C4-2B (cell line): Measurements from ENCODE around the gene GRHL3.

ENCODE experiments used
- ZFX ChIP-seq: fragments of 450-650 bp; IDR thresholded peaks from 2 replicates; pipeline ENCODE4 v1.6.1; 2017
- TF ChIP-seq, protein P1 (sequence below): fragments of 450-650 bp; conservative IDR thresholded peaks from 2 replicates; pipeline ENCODE4 v1.5.1; 2017; ENCODE audit warnings: mild to moderate bottlenecking

DNA sequence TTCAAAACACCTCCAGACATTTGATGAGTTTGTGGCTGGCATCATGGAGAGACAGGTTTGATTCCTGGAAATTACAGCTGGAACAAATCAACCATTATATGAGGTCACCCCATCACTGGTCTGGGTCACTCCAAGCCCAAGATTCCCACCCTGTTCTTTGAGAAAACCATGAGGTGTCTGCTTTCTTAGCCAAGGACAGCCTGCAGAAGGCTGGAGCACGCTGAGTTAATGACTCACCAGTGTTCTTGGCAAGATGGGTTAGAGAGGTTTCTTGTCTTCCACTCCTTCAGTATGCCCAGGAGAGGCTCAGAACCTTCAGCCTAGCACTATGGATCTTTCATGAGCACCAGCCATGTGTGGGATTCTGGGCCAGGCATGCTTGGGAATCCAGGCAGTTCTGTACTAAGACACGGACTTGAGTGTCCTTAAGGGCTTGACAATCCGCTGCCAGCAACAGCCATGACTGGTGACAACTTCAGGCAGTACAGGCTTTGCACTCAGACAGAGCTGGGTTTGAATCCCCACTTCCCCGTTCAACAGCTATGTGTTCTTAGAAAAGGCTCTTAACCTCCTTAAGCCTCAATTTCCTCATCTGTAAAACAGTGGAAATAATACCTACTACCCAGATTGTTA lies 43.9 kb downstream of the GRHL3 start:
- TF ChIP-seq, protein P1, sequence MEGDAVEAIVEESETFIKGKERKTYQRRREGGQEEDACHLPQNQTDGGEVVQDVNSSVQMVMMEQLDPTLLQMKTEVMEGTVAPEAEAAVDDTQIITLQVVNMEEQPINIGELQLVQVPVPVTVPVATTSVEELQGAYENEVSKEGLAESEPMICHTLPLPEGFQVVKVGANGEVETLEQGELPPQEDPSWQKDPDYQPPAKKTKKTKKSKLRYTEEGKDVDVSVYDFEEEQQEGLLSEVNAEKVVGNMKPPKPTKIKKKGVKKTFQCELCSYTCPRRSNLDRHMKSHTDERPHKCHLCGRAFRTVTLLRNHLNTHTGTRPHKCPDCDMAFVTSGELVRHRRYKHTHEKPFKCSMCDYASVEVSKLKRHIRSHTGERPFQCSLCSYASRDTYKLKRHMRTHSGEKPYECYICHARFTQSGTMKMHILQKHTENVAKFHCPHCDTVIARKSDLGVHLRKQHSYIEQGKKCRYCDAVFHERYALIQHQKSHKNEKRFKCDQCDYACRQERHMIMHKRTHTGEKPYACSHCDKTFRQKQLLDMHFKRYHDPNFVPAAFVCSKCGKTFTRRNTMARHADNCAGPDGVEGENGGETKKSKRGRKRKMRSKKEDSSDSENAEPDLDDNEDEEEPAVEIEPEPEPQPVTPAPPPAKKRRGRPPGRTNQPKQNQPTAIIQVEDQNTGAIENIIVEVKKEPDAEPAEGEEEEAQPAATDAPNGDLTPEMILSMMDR, result no peak
- TF ChIP-seq ZFX, result no peak
